GM12875 (cell line): ENCODE results near the gene RASD2.
"Not testable (repeated sequence)": the region's sequence is repeated elsewhere in the genome, so short reads cannot be mapped to it uniquely, and the experiment has no call there.

Source experiments
- H3K4me3 ChIP-seq: one replicate; pipeline ENCODE4 v1.5.1; 2011; ENCODE audit warnings: low read depth, low read length, control low read depth
- TF ChIP-seq, protein P1 (sequence below): IDR thresholded peaks from 2 replicates; pipeline ENCODE4 v1.5.1; 2011; ENCODE audit warnings: low read depth, mild to moderate bottlenecking, control low read depth, inconsistent platforms, low read length, moderate library complexity, borderline replicate concordance; ENCODE audit not compliant: insufficient read depth

The RASD2 gene

DNA sequence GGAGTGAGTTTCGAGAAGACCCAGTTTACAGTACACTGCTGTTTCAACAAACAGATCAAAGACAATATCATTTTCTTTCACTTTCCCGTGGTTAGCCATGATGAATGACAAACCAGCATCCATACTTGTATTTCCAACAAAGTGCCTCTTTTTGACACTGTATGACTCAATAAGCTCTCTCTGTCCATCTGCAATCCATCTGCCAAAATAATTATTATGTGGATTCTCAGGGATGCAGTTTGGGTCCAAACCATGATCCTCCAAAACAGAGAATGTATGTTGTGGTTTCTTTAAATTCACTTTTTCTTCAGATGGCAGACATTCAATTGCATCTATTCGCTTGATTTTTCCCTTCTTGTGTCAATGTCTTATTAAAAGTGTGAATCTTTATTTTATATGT, 37.8 kb upstream of the RASD2 start:
- TF ChIP-seq, protein P1, sequence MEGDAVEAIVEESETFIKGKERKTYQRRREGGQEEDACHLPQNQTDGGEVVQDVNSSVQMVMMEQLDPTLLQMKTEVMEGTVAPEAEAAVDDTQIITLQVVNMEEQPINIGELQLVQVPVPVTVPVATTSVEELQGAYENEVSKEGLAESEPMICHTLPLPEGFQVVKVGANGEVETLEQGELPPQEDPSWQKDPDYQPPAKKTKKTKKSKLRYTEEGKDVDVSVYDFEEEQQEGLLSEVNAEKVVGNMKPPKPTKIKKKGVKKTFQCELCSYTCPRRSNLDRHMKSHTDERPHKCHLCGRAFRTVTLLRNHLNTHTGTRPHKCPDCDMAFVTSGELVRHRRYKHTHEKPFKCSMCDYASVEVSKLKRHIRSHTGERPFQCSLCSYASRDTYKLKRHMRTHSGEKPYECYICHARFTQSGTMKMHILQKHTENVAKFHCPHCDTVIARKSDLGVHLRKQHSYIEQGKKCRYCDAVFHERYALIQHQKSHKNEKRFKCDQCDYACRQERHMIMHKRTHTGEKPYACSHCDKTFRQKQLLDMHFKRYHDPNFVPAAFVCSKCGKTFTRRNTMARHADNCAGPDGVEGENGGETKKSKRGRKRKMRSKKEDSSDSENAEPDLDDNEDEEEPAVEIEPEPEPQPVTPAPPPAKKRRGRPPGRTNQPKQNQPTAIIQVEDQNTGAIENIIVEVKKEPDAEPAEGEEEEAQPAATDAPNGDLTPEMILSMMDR, result no peak
- no peak overlapping the region for H3K4me3 ChIP-seq

DNA sequence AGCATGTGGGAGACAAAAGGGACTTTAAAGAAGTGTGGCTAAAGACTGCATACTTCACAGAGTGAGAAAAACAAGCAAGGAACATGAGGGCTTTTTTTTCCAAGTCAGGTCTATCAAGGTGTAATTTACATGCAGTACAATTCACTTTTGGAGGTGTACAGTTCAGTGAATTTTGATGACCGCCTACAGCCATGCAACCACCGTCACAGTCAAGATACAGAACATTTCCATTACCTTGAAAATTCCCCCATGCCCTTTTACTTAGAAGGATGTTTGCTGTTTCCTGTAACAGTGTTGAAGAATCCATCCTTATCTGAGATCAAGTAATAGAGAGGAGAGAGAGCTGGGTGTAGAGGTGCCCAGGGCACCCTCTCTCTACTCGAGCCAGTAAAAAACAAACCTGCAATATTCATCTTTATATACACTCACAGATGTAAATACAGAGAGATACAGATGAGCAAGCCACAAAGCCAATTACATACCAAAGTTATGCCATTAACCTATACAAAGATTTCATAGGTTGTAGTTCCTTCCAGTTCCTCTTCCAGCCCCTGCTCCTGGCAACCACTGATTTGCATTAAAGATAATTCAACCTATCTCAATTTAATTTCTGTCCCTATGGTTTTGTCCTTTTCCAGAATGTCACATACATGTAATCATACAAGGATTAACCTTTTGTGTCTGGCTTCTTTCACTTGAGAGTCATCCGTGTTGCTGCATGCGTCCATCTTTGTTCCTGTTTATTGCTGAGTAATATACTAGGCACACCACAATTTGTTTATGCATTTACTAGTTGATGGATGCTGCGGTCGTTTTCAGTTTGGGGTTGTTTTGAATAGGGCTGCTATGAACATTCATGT, 35.0 kb upstream of the RASD2 start:
- TF ChIP-seq, protein P1, result no peak
- H3K4me3 ChIP-seq, result no peak overlapping the region

DNA sequence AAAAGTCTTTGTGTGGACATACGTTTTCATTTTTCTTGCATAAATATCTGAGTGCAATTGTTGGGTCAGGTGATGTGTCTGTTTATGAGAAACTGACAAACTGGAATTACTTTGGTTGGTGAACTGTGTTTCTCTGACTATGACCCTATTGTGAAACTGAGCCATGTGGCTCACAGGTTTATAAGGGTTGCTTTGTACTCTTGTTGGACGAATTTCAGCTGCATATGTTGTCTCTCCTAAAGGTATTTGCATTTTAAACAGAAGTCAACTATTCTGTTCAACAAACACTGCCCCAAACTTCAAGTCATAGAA, 34.4 kb upstream of the RASD2 start:
- TF ChIP-seq, protein P1, result no peak
- H3K4me3 ChIP-seq, result no peak overlapping the region

DNA sequence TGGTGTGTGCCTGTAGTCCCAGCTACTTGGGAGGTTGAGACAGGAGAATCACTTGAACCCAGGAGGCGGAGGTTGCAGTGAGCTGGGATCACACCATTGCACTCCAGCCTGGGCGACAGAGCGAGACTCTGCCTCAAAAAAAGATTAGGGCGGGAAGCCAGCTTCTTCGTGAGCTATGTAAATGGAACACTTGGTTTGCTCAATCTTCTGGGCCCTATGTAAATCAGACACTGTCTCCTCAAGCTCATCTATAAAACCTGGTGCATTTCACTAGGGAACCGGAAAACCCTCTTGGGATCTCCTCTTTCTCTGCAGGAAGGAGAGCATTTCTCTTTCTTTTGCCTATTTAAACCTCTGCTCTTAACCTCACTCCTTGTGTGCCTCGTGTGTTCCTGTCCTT, 32.8 kb upstream of the RASD2 start:
- H3K4me3 ChIP-seq, result not testable (repeated sequence)

DNA sequence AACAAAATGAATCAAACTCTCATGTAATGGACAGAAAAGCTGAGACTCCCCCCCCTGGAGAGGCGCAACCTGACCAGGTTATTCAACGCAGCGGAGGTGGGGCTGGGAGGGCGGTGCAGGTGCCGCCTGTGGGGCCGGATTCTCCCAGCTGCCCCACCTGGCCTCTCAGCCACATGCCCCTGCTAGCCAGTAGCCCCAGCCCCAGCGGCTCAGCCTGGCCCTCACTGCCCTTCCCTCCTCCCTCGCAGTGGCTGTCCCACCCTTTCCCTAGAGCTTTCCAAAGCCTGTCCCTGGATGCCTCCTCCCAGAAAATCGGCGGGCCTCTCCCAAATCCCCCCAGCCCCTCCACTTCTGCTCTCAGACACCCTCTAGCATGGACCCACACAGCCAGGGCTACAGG, 31.2 kb upstream of the RASD2 start:
- TF ChIP-seq, protein P1, result no peak
- no peak overlapping the region for H3K4me3 ChIP-seq

DNA sequence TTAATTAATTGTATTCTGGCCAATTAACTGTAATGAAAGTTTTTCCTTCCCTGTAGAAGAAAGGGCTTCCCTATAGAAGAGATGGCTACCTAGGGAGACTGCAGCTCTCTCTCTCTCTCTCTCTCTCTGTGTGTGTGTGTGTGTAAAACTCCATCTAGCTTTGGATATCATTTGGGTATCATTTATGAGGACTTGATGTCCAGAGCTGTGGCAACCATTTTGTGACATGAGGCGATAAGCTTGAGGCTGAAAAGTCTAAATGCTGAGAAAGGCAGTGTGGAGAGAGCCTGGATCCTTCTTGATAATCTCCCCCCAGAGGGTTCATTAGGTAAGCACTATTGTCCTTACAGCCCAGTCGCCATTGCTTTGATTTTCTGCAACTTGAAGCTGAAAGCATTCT, 30.7 kb upstream of the RASD2 start:
- TF ChIP-seq, protein P1, result no peak
- H3K4me3 ChIP-seq, result no peak overlapping the region

DNA sequence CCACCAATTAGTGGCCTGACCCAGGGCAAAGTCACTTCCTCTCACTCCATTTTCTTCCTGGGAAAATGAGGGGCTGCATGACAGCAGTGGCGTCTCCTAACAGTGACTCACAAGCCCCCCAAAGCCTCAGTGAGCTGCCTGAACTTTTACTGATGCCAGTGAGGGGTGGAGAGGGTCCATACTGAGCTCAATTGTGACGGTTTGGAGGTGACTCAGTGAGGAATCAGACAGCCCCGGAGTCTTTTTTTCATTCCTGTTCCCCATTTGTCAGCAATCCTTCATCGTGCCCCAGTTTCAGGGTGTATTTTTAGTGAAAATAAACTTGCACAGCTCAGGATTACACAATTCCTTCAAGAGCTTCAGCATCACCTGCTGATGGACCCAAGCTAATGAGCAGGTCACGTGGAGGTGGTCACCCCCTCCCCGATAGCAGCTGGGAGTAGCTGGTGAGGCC, 30.1 kb upstream of the RASD2 start:
- TF ChIP-seq, protein P1, result no peak
- H3K4me3 ChIP-seq, result no peak overlapping the region
